ENCODE measurements around the gene PRMT2. TPM values are rescaled to one million over a fixed set of nuclear protein-coding genes. Genes with fewer than 3 reads are reported as not detected.

PRMT2 gene
- total RNA-seq, 1 experiment from 2014 or later: 86.4 TPM

- no TSS peak for BruUV-seq (replicated peaks)
- H3K4me1 ChIP-seq (ENCODE audit: insufficient read depth, low read length, poor library complexity, severe bottlenecking): peaks cover 4% of the 10 kb centered on the region
- no peaks in the 10 kb centered on the region for H3K36me3 ChIP-seq (ENCODE audit: insufficient read depth, low read length, poor library complexity, severe bottlenecking)
- POLR2A ChIA-PET (ENCODE audit: low non-redundant PET): no interaction called here
- no peaks in the 10 kb centered on the region for H3K9me3 ChIP-seq (ENCODE audit: low read depth, low read length, poor library complexity, severe bottlenecking)
- intact Hi-C loops (cut with micrococcal nuclease; ENCODE audit: unreplicated experiment): no loop called here
- H3K27me3 ChIP-seq (replicated peaks; ENCODE audit: insufficient read depth, low read depth, low read length, poor library complexity): no peaks in the 10 kb centered on the region
- no peak overlapping the region for H3K27ac ChIP-seq (ENCODE audit: low read depth, low read length, poor library complexity, severe bottlenecking)
- DNase-seq (ENCODE audit: low spot score): no peak
- CTCF ChIA-PET: no interaction called here
- no peak overlapping the region for H3K4me3 ChIP-seq (ENCODE audit: low read depth, low read length, poor library complexity, severe bottlenecking)
- TF ChIP-seq EZH2 (IDR thresholded peaks at IDR 0.05; ENCODE audit: borderline replicate concordance, low read depth, low read length, poor library complexity, severe bottlenecking): no peak
- TF ChIP-seq, protein P1, sequence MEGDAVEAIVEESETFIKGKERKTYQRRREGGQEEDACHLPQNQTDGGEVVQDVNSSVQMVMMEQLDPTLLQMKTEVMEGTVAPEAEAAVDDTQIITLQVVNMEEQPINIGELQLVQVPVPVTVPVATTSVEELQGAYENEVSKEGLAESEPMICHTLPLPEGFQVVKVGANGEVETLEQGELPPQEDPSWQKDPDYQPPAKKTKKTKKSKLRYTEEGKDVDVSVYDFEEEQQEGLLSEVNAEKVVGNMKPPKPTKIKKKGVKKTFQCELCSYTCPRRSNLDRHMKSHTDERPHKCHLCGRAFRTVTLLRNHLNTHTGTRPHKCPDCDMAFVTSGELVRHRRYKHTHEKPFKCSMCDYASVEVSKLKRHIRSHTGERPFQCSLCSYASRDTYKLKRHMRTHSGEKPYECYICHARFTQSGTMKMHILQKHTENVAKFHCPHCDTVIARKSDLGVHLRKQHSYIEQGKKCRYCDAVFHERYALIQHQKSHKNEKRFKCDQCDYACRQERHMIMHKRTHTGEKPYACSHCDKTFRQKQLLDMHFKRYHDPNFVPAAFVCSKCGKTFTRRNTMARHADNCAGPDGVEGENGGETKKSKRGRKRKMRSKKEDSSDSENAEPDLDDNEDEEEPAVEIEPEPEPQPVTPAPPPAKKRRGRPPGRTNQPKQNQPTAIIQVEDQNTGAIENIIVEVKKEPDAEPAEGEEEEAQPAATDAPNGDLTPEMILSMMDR (conservative IDR thresholded peaks at IDR 0.05; ENCODE audit: low read depth, low read length): no peak
These were observed 25.3 kb upstream of the PRMT2 start for GRCh38 chr21:46610018-46610701.

DNA sequence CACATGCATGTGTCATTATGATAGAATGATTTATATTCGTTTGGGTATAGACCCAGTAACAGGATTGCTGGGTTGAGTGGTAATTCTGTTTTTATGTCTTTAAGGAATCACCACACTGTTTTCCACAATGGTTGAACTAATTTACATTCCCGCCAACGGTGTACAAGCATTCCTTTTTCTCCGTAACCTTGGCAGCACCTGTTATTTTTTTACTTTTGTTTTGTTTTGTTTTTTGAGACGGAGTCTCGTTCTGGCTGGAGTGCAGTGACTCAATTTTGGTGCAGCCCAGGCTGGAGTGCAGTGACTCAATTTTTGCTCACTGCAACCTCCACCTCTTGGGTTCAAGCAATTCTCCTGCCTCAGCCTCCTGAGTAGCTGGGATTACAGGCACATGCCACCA, 22.1 kb upstream of the PRMT2 start:
- H3K36me3 ChIP-seq (ENCODE audit: insufficient read depth, low read length, poor library complexity, severe bottlenecking): no peaks in the 10 kb centered on the region
- no peaks in the 10 kb centered on the region for H3K9me3 ChIP-seq (ENCODE audit: low read depth, low read length, poor library complexity, severe bottlenecking)
- DNase-seq (ENCODE audit: low spot score): no peak
- H3K27ac ChIP-seq (ENCODE audit: low read depth, low read length, poor library complexity, severe bottlenecking): no peak overlapping the region
- no TSS peak for BruUV-seq (replicated peaks)
- no peaks in the 10 kb centered on the region for H3K4me1 ChIP-seq (ENCODE audit: insufficient read depth, low read length, poor library complexity, severe bottlenecking)
- CTCF ChIA-PET: no interaction called here
- no peaks in the 10 kb centered on the region for H3K27me3 ChIP-seq (replicated peaks; ENCODE audit: insufficient read depth, low read depth, low read length, poor library complexity)
- intact Hi-C loops (cut with micrococcal nuclease; ENCODE audit: unreplicated experiment): no loop called here
- TF ChIP-seq, protein P1 (conservative IDR thresholded peaks at IDR 0.05; ENCODE audit: low read depth, low read length): no peak
- TF ChIP-seq EZH2 (IDR thresholded peaks at IDR 0.05; ENCODE audit: borderline replicate concordance, low read depth, low read length, poor library complexity, severe bottlenecking): no peak
- no peak overlapping the region for H3K4me3 ChIP-seq (ENCODE audit: low read depth, low read length, poor library complexity, severe bottlenecking)
- POLR2A ChIA-PET (ENCODE audit: low non-redundant PET): no interaction called here

DNA sequence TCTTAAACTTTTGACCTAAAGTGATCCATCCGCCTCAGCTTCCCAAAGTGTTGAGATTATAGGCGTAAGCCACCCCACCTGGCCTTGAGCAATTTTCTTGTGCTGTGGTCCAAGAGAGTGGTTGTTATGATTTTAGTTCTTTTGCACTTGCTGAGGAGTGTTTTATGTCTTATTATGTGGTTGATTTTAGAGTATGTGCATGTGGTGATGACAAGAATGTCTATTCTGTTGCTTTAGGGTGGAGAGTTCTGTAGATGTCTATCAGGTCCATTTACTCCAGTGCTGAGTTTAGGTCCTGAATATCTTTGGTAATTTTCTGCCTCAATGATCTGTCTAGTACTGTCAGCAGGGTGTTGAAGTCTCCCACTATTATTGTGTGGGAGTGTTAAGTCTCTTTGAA, 19.4 kb upstream of the PRMT2 start:
- intact Hi-C loops (cut with micrococcal nuclease; ENCODE audit: unreplicated experiment): no loop called here
- no peaks in the 10 kb centered on the region for H3K36me3 ChIP-seq (ENCODE audit: insufficient read depth, low read length, poor library complexity, severe bottlenecking)
- no peaks in the 10 kb centered on the region for H3K9me3 ChIP-seq (ENCODE audit: low read depth, low read length, poor library complexity, severe bottlenecking)
- no TSS peak for BruUV-seq (replicated peaks)
- H3K4me3 ChIP-seq (ENCODE audit: low read depth, low read length, poor library complexity, severe bottlenecking): no peak overlapping the region
- no peaks in the 10 kb centered on the region for H3K27me3 ChIP-seq (replicated peaks; ENCODE audit: insufficient read depth, low read depth, low read length, poor library complexity)
- TF ChIP-seq, protein P1 (conservative IDR thresholded peaks at IDR 0.05; ENCODE audit: low read depth, low read length): no peak
- TF ChIP-seq EZH2 (IDR thresholded peaks at IDR 0.05; ENCODE audit: borderline replicate concordance, low read depth, low read length, poor library complexity, severe bottlenecking): no peak
- ChIA-PET CTCF (no interaction called here), POLR2A (ENCODE audit: low non-redundant PET) (no interaction called here)
- H3K27ac ChIP-seq (ENCODE audit: low read depth, low read length, poor library complexity, severe bottlenecking): no peak overlapping the region
- H3K4me1 ChIP-seq (ENCODE audit: insufficient read depth, low read length, poor library complexity, severe bottlenecking): no peaks in the 10 kb centered on the region
- no peak for DNase-seq (ENCODE audit: low spot score)
